Measurements from ENCODE around the gene CMTM4.
A peak's percentile ranks its signal among the peaks of the same experiment; 100 is the strongest.

The CMTM4 gene

DNA sequence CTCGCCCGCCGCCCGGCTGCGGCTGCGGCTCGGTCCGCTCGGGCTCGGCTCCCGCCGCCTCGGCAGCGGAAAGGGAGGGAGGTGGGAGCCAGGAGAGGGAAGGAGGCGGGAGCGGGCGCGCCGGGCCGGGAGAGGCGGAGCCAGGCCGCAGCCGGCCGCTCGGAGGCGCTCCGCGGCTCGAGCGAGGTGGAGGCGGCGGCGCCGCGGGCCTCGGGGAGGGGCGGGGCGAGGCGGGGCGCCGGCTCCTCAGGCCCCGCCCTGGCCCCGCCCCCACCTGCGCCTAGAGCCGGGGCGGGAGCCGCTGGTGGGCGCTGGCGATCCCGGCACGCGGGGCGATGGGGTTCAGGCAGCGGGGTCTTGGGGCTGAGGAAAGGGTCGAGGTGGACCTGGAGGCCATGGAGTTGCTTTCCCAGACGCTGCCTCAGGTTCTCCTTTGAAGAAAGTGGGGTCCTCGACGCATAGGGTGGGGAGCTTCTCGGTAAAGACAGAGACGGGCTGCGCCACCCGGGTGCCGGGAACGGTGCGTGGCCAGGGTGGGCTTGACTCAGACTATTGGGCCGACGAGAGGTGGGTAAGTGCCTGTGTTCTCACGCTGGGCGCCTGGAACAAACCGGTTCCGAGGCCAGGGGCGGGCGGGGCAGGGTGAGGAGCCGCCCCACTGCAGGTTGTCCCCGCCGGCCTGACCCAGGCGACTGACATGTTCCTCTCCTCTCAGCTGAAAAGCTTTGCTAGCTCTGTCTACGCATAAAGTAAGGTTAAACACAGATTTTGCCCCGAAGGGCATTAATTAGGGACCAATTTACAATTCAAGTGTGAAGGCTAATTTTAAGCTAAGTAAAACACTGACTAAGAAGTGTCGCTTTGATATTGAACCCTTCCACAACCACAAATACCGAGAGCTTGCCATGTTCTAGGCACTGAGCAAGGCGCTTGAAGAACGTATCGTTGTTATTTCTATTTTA lies at the start of gene CMTM4:
CMTM4 (minus strand) TSS at position 75 of the 962 bp plus-strand sequence. CDS start 218 bp downstream, outside the sequence.
- peak within 1 kb of the TSS; percentile 93 for H3K27ac ChIP-seq
- no peak for TF ChIP-seq ZFX (IDR thresholded peaks at IDR 0.05)
- TF ChIP-seq, protein P1, sequence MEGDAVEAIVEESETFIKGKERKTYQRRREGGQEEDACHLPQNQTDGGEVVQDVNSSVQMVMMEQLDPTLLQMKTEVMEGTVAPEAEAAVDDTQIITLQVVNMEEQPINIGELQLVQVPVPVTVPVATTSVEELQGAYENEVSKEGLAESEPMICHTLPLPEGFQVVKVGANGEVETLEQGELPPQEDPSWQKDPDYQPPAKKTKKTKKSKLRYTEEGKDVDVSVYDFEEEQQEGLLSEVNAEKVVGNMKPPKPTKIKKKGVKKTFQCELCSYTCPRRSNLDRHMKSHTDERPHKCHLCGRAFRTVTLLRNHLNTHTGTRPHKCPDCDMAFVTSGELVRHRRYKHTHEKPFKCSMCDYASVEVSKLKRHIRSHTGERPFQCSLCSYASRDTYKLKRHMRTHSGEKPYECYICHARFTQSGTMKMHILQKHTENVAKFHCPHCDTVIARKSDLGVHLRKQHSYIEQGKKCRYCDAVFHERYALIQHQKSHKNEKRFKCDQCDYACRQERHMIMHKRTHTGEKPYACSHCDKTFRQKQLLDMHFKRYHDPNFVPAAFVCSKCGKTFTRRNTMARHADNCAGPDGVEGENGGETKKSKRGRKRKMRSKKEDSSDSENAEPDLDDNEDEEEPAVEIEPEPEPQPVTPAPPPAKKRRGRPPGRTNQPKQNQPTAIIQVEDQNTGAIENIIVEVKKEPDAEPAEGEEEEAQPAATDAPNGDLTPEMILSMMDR (conservative IDR thresholded peaks at IDR 0.05) = peak; percentile 72

DNA sequence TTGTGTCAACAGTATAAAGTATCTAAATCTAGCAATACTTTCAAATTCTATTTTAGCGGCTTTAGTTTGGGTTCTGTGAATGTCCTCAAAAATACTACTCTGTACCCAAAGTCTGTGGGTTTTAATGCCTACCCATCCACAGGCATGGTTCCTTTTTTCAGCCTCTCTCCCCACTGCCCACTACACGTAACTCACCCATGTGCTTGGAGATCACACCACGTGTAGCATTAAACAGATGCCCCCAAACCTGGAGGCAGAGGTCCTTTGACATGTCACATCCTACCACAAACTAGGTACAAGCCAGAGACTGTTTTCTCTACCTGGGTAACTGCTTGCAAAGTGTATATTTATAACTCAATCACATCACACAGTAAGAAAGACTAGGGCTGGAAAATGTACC lies 49.5 kb upstream of the CMTM4 start:
- H3K27ac ChIP-seq = no peak overlapping the region
- no peak for TF ChIP-seq ZFX (IDR thresholded peaks at IDR 0.05)
- TF ChIP-seq, protein P1 (conservative IDR thresholded peaks at IDR 0.05) = no peak

DNA sequence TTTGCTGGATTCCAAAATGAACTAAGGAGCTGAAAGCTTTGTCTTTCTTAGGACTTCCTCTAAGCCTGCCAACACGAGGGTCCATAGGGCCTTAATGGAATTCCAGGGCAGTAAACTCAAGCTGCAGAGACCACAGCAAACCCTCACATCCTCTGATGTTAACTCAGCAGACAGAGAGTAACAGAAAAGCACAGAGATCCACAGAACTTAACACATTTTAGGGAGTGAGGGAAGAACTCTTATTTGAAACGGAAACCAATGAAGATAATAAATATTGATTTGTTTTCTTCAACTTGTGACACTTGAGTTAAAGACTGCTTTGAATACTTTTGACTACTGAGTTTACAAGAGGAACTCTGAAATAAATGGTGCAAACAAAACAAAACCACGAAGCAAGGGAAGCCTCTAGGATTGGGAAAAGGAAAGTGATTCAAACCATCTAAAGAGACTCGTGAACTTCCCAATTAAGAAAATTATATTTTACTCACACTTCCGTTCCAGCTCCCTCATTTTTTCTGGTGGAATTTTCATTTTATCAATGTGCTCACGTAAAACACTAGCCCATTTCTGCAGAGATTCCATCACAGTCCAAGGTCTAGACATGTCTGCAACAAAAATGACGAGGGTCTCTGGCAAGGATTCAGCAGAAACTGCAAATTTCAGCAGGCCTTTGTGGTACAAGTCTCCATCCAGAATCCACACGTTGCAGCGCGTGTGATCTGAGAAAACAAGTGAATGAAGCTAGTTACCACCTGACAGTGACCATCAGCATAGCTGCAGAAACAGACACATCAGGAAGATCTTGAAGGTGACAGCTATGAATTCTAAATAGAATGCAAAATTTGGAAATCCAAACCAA lies 45.6 kb upstream of the CMTM4 start:
- peak overlapping the region; percentile 16 for H3K27ac ChIP-seq
- TF ChIP-seq ZFX (IDR thresholded peaks at IDR 0.05) = no peak
- TF ChIP-seq, protein P1 (conservative IDR thresholded peaks at IDR 0.05) = no peak

DNA sequence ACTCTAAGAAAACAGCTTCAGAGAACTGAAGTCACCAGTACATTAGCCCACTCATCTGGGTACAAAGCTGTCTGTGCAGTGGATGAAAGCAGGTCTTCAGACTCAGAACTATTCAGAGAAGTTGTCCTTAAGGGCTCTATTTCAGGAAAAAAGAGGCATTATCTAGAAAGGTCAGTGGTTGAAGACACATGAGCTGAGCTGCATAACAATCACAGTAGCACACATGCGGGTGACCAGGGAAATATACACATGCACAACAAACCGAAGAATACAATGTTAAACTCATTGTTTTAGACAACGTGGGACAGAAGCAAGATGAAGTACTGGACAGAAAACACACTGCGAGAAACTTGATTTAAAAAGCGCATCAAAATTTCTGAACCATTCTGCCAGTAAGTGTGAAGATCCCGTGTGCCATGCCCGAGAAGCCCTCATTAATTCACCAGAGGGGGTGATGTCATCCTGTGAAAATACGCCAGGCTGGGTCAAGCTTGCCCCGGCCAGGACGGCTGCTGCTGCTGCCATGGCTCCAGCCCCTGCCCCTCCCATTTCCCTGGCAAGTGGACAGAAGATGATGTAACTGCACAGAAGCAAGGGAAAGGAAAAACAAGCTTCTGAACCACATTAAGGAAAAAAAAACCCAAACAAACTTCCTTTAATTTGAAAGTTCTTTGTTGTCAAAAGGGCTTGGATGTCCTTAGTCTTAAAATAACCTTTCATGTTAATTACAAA lies 44.8 kb upstream of the CMTM4 start:
- peak overlapping the region; percentile 16 for H3K27ac ChIP-seq
- TF ChIP-seq, protein P1 (conservative IDR thresholded peaks at IDR 0.05) = no peak
- TF ChIP-seq ZFX (IDR thresholded peaks at IDR 0.05) = no peak

DNA sequence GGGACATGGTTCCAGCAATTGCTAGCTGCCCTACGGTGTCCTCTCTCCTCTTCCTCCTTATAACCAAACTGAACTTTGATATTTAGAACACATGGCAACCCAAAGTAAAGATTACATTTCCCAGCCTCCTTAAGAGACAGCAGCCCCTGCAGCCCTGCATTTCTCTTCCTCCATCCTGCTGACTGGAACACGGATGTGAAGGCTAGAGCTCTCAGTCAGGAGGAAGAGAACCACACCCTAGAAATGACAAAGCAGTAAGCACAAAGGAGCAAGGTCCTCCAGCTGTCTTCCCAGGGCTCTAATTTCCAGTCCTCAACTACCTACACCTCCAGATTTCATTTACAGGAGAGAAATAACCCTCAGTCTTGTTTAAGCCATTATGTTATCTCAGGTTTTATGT lies 44.0 kb upstream of the CMTM4 start:
- H3K27ac ChIP-seq = no peak overlapping the region
- TF ChIP-seq, protein P1 (conservative IDR thresholded peaks at IDR 0.05) = no peak
- no peak for TF ChIP-seq ZFX (IDR thresholded peaks at IDR 0.05)

DNA sequence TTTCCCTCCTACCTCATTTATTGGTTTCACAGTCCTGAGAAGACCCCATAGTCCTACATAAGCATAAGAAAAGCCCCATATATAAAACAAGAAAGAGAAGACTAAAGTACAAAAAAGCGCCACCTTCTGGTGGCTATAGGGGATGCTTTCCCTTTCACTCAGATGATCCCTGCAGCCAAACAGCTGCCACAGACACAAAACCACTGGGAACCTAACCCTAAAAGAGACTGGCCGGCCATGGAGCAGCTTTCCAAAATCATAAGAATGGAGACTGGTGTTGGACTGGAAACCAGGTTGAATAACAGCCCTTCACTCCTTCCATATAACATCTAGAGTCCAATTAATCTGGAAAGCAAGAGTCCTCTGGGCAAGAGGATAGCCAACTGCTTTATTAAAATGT lies 43.5 kb upstream of the CMTM4 start:
- no peak for TF ChIP-seq ZFX (IDR thresholded peaks at IDR 0.05)
- TF ChIP-seq, protein P1 (conservative IDR thresholded peaks at IDR 0.05) = peak; percentile 78
- no peak overlapping the region for H3K27ac ChIP-seq
